IMR-90 (cell line): Measurements from ENCODE around the gene ZNF618. TPM values are rescaled to one million over a fixed set of nuclear protein-coding genes. Genes with fewer than 3 reads are reported as not detected.

Source experiments
- ATAC-seq: fragments of 200-7000 bp; cut with Tn5 transposase; 2 replicates; pipeline ENCODE4 v1.9.1; 2020; ENCODE audit warnings: low read depth, mild to moderate bottlenecking, moderate library complexity
- BruUV-seq: library from RNA; stranded (reverse); fragments of 400-500 nt; replicated peaks from 2 replicates; lab custom pipeline; 2021; lab: Mats Ljungman, UMichigan
- CTCF ChIA-PET: fragments of 300-600 bp; formaldehyde crosslinking; extraction: SDS; loops from one replicate; lab custom pipeline; 2021; ENCODE audit warnings: antibody characterized with exemption; lab: Yijun Ruan, JAX
- POLR2A ChIA-PET: fragments of 300-600 bp; sonication (Branson Sonifier 250); formaldehyde crosslinking; loops from one replicate; lab custom pipeline; 2022; ENCODE audit warnings: antibody characterized with exemption; ENCODE audit not compliant: unreplicated experiment; lab: Charles Lee
- DNase-seq: peaks from one replicate; pipeline ENCODE4 v3.0.0; 2013
- H2AFZ ChIP-seq: replicated peaks from 2 replicates; pipeline ENCODE3; 2013; ENCODE audit warnings: low read length, mild to moderate bottlenecking; ENCODE audit not compliant: poor library complexity
- H2AK5ac ChIP-seq: 2 replicates; pipeline ENCODE4 v1.6.1; 2013; ENCODE audit warnings: low read depth, low read length, inconsistent platforms
- H2AK9ac ChIP-seq: replicated peaks from 2 replicates; pipeline ENCODE3; 2013; ENCODE audit warnings: mild to moderate bottlenecking, low read depth, low read length, moderate library complexity; ENCODE audit not compliant: poor library complexity
- H2BK120ac ChIP-seq: 2 replicates; pipeline ENCODE4 v1.6.1; 2013; ENCODE audit warnings: low read depth, low read length, inconsistent platforms
- H2BK15ac ChIP-seq: 3 replicates; pipeline ENCODE4 v1.6.1; 2013; ENCODE audit warnings: low read depth, low read length, inconsistent platforms
- H2BK20ac ChIP-seq: 2 replicates; pipeline ENCODE4 v1.6.1; 2013; ENCODE audit warnings: low read depth, mild to moderate bottlenecking, inconsistent platforms, low read length, moderate library complexity
- H2BK5ac ChIP-seq: 2 replicates; pipeline ENCODE4 v1.6.1; 2013; ENCODE audit warnings: mild to moderate bottlenecking, low read depth, low read length, inconsistent platforms; ENCODE audit not compliant: poor library complexity, severe bottlenecking
- H3K14ac ChIP-seq: replicated peaks from 2 replicates; pipeline ENCODE4 v1.6.1; 2013; ENCODE audit warnings: low read depth, low read length, inconsistent platforms
- H3K18ac ChIP-seq: 2 replicates; pipeline ENCODE4 v1.6.1; 2013; ENCODE audit warnings: low read depth, low read length, control low read depth
- H3K23ac ChIP-seq: 2 replicates; pipeline ENCODE4 v1.6.1; 2013; ENCODE audit warnings: low read depth, low read length, inconsistent platforms
- H3K27ac ChIP-seq: 2 replicates; pipeline ENCODE4 v1.5.1; 2013; ENCODE audit warnings: mild to moderate bottlenecking, control low read depth, low read length; ENCODE audit not compliant: insufficient read depth
- H3K27me3 ChIP-seq: 2 replicates; pipeline ENCODE4 v1.6.1; 2013; ENCODE audit warnings: low read length; ENCODE audit not compliant: control insufficient read depth, insufficient read depth
- H3K36me3 ChIP-seq: 2 replicates; pipeline ENCODE4 v1.6.1; 2013; ENCODE audit warnings: low read length, mixed read lengths; ENCODE audit not compliant: control insufficient read depth, insufficient read depth
- H3K4ac ChIP-seq: 2 replicates; pipeline ENCODE4 v1.6.1; 2013; ENCODE audit warnings: low read depth, low read length, inconsistent platforms
- H3K4me1 ChIP-seq: 2 replicates; pipeline ENCODE4 v1.6.1; 2013; ENCODE audit warnings: low read length, mixed read lengths; ENCODE audit not compliant: control insufficient read depth, insufficient read depth
- H3K4me2 ChIP-seq: 2 replicates; pipeline ENCODE4 v1.6.1; 2013; ENCODE audit warnings: low read depth, mild to moderate bottlenecking, control low read depth, low read length, moderate library complexity
- H3K4me3 ChIP-seq: 2 replicates; pipeline ENCODE4 v1.5.1; 2013; ENCODE audit warnings: low read depth, mild to moderate bottlenecking, control low read depth, low read length, moderate library complexity; ENCODE audit not compliant: insufficient read depth
- H3K56ac ChIP-seq: 2 replicates; pipeline ENCODE4 v1.6.1; 2013; ENCODE audit warnings: low read length, inconsistent platforms; ENCODE audit not compliant: insufficient read depth; ENCODE audit errors: extremely low read depth
- H3K79me1 ChIP-seq, 2 experiments: 2 replicates each; pipeline ENCODE4 v1.6.1; 2013; ENCODE audit warnings: low read length in 2 of 2, inconsistent platforms in 1 of 2, low read depth in 1 of 2
- H3K9ac ChIP-seq: 2 replicates; pipeline ENCODE4 v1.6.1; 2013; ENCODE audit warnings: low read depth, low read length, control low read depth
- H3K9me1 ChIP-seq: 2 replicates; pipeline ENCODE4 v1.6.1; 2013; ENCODE audit warnings: low read length, inconsistent platforms; ENCODE audit not compliant: insufficient read depth
- H3K9me3 ChIP-seq: 2 replicates; pipeline ENCODE4 v1.6.1; 2013; ENCODE audit warnings: low read length; ENCODE audit not compliant: control insufficient read depth, insufficient read depth
- H4K20me1 ChIP-seq: 2 replicates; pipeline ENCODE4 v1.6.1; 2013; ENCODE audit warnings: low read length, inconsistent platforms; ENCODE audit not compliant: insufficient read depth
- H4K5ac ChIP-seq: 2 replicates; pipeline ENCODE4 v1.6.1; 2013; ENCODE audit warnings: mild to moderate bottlenecking, low read depth, low read length, control low read depth
- H4K8ac ChIP-seq, 2 experiments: 2 replicates each; pipeline ENCODE4 v1.6.1; 2013; ENCODE audit warnings: low read depth in 2 of 2, low read length in 2 of 2, control low read depth in 1 of 2, inconsistent platforms in 1 of 2
- H4K91ac ChIP-seq: 2 replicates; pipeline ENCODE4 v1.6.1; 2013; ENCODE audit warnings: low read depth, low read length, inconsistent platforms; ENCODE audit not compliant: insufficient read depth
- CEBPB ChIP-seq: IDR thresholded peaks from 2 replicates; pipeline ENCODE4 v1.6.1; 2012; ENCODE audit warnings: low read depth, low read length, improper control_type of control experiment
- MAFK ChIP-seq: IDR thresholded peaks from 2 replicates; pipeline ENCODE4 v1.6.1; 2012; ENCODE audit warnings: low read depth, low read length, improper control_type of control experiment
- RAD21 ChIP-seq: IDR thresholded peaks from 2 replicates; pipeline ENCODE4 v1.6.1; 2012; ENCODE audit warnings: low read length, improper control_type of control experiment
- RFX5 ChIP-seq: IDR thresholded peaks from 2 replicates; pipeline ENCODE4 v1.8.0; 2012; ENCODE audit warnings: low read depth, mild to moderate bottlenecking, low read length, moderate library complexity
- SMC3 ChIP-seq: fragments of 150-350 bp; IDR thresholded peaks from 2 replicates; pipeline ENCODE4 v1.6.1; 2016; ENCODE audit warnings: low read depth, mild to moderate bottlenecking, antibody characterized with exemption, low read length, moderate library complexity
- WGBS, 2 experiments: methylation state at CpG; one replicate each; pipeline versions ENCODE4 v1.1.5 to v1.1.7; 2013; ENCODE audit warnings: missing lambda C conversion rate in 2 of 2; ENCODE audit not compliant: insufficient read length in 1 of 2; ENCODE audit errors: extremely low coverage in 2 of 2; 5-methylcytosine and 5-hydroxymethylcytosine counted together
- dilution Hi-C: fragments of 300-500 bp; cut with HindIII; formaldehyde crosslinking; loops from one replicate; pipeline ENCODE4 v1.14.3; 2018; ENCODE audit warnings: low sequenced_read_pairs; ENCODE audit not compliant: unreplicated experiment
- in situ Hi-C: fragments of 300-500 bp; cut with MboI; formaldehyde crosslinking; loops from 3 replicates; pipeline ENCODE4 v1.14.3; 2019; ENCODE audit warnings: low sequenced_read_pairs, inconsistent platforms, mixed read lengths
- intact Hi-C: fragments of 100-400 bp; cut with micrococcal nuclease; formaldehyde crosslinking; loops from 2 replicates; pipeline ENCODE4 v1.10.0; 2022
- polyA plus RNA-seq, 3 experiments: library from polyadenylated mRNA; depleted of rRNA; stranded (reverse); fragments of >200 nt; gene quantifications; 2 replicates each; pipeline ENCODE4 v1.2.3, GENCODE V29; 2012; ENCODE audit warnings: low replicate concordance in 1 of 3
- total RNA-seq: library from RNA; depleted of rRNA; stranded (reverse); fragments of >200 nt; gene quantifications from 2 replicates; pipeline ENCODE4 v1.2.3, GENCODE V29; 2012
- TF ChIP-seq, protein P1 (sequence below): conservative IDR thresholded peaks from 2 replicates; pipeline ENCODE4 v1.5.1; 2012; ENCODE audit warnings: mild to moderate bottlenecking, low read depth, low read length, improper control_type of control experiment

The ZNF618 gene
- total and polyA plus RNA-seq, 2 of the 4 experiments (the other 2 are of a cell fraction), result 8.2 to 9.4 TPM

DNA sequence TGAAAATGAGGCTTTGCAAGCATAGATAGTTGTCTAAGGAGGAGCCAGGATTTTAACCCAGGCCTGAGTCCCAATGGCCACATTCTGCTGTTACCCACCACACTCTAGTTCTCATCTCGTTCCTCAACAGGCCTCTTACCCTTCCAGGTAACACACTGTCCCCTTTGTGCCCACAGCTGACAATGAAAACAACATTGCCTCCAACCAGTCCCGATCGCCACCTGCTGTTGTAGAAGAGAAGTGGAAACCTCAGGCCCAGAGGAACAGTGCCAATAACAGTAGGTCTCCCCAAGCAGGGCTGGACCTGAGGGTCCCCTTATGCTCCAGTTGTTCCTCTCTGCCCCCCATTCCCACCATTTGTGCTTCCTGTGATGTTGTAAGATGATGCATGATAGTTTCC, 171.6 kb downstream of the ZNF618 start:
- no peak overlapping the region for H3K4me2 ChIP-seq
- ATAC-seq (no peak), DNase-seq (no peak)
- H2AK9ac ChIP-seq, result peak overlapping the region; percentile 9
- H4K20me1 ChIP-seq, result peaks cover 3% of the 10 kb centered on the region; the same call in 1 of the 2 replicates
- no CpG with 5 or more reads among the region's 3 CpGs for WGBS, 2 experiments
- H2BK5ac ChIP-seq, result no peak overlapping the region
- H2BK15ac ChIP-seq, result no peak overlapping the region
- H2AK5ac ChIP-seq, result no peak overlapping the region
- no peak overlapping the region for H3K56ac ChIP-seq
- no peak overlapping the region for H4K91ac ChIP-seq
- intact Hi-C loops, result no loop called here
- TF ChIP-seq MAFK (no peak), RAD21 (peak; percentile 29; the same call in 1 of the 2 replicates), CEBPB (no peak), RFX5 (no peak), SMC3 (peak; percentile 30; the same call in 1 of the 2 replicates)
- TF ChIP-seq, protein P1, sequence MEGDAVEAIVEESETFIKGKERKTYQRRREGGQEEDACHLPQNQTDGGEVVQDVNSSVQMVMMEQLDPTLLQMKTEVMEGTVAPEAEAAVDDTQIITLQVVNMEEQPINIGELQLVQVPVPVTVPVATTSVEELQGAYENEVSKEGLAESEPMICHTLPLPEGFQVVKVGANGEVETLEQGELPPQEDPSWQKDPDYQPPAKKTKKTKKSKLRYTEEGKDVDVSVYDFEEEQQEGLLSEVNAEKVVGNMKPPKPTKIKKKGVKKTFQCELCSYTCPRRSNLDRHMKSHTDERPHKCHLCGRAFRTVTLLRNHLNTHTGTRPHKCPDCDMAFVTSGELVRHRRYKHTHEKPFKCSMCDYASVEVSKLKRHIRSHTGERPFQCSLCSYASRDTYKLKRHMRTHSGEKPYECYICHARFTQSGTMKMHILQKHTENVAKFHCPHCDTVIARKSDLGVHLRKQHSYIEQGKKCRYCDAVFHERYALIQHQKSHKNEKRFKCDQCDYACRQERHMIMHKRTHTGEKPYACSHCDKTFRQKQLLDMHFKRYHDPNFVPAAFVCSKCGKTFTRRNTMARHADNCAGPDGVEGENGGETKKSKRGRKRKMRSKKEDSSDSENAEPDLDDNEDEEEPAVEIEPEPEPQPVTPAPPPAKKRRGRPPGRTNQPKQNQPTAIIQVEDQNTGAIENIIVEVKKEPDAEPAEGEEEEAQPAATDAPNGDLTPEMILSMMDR, result peak; percentile 20; the same call in 1 of the 2 replicates
- H2BK20ac ChIP-seq, result no peak overlapping the region
- in situ Hi-C loops, result no loop called here
- no peak overlapping the region for H3K27ac ChIP-seq
- ChIA-PET CTCF (no interaction called here), POLR2A (no interaction called here)
- H3K4me3 ChIP-seq, result no peak overlapping the region
- H3K18ac ChIP-seq, result no peak overlapping the region
- no peak overlapping the region for H2AFZ ChIP-seq
- H4K5ac ChIP-seq, result no peak overlapping the region
- no TSS peak for BruUV-seq
- H3K9me3 ChIP-seq, result no peaks in the 10 kb centered on the region
- peaks cover 44% of the 10 kb centered on the region for H3K36me3 ChIP-seq
- dilution Hi-C loops, result no loop called here
- H3K4ac ChIP-seq, result no peak overlapping the region
- no peak overlapping the region for H3K9ac ChIP-seq
- peaks cover 10% of the 10 kb centered on the region for H3K9me1 ChIP-seq
- no peak overlapping the region for H4K8ac ChIP-seq
- peaks cover 0 to 13% of the 10 kb centered on the region in 2 experiments; a peak in 2 of 4 replicates for H3K79me1 ChIP-seq
- no peaks in the 10 kb centered on the region for H3K4me1 ChIP-seq
- no peak overlapping the region for H3K14ac ChIP-seq
- no peak overlapping the region for H3K23ac ChIP-seq
- H2BK120ac ChIP-seq, result no peak overlapping the region
- H3K27me3 ChIP-seq, result no peaks in the 10 kb centered on the region
